Heart left ventricle (tissue), 16 donors: ENCODE measurements around the gene PER2. TPM values are rescaled to one million over a fixed set of nuclear protein-coding genes. Genes with fewer than 3 reads are reported as not detected.

ENCODE experiments used
- ATAC-seq, 4 donors: fragments of 200-7000 bp; cut with Tn5 transposase; one replicate each; pipeline ENCODE4 v1.9.1; 2020 to 2022; ENCODE audit warnings: moderate library complexity in 4 of 4, mild to moderate bottlenecking in 3 of 4, moderate number of reproducible peaks in 1 of 4
- DNase-seq, 5 donors: peaks; one replicate each; pipeline ENCODE4 v3.0.0-alpha.2; 2020
- H3K27ac ChIP-seq, 12 donors: fragments of 200-600 bp; sonication (generic) in 4 of 12; one replicate each; pipeline versions ENCODE4 v1.5.0 to v1.8.0; 2016 to 2022; ENCODE audit warnings: mild to moderate bottlenecking in 2 of 12
- H3K27me3 ChIP-seq, 9 donors: fragments of 200-600 bp; sonication (generic) in 2 of 9; one replicate each; pipeline versions ENCODE4 v1.5.1 to v1.8.0; 2016 to 2022; ENCODE audit warnings: mild to moderate bottlenecking in 3 of 9
- H3K36me3 ChIP-seq, 9 donors: fragments of 200-600 bp; sonication (generic) in 2 of 9; one replicate each; pipeline versions ENCODE4 v1.5.0 to v1.8.0; 2018 to 2022; ENCODE audit warnings: mild to moderate bottlenecking in 2 of 9
- H3K4me1 ChIP-seq, 12 donors: fragments of 200-600 bp; sonication (generic) in 4 of 12; one replicate each; pipeline versions ENCODE4 v1.5.0 to v1.8.0; 2016 to 2022; ENCODE audit warnings: mild to moderate bottlenecking in 3 of 12
- H3K4me3 ChIP-seq, 12 donors: fragments of 200-600 bp; sonication (generic) in 4 of 12; one replicate each; pipeline versions ENCODE4 v1.5.0 to v1.8.0; 2017 to 2022; ENCODE audit warnings: mild to moderate bottlenecking in 9 of 12, moderate library complexity in 4 of 12
- H3K9me3 ChIP-seq, 12 donors: fragments of 200-600 bp; sonication (generic) in 4 of 12; one replicate each; pipeline versions ENCODE4 v1.5.0 to v1.8.0; 2016 to 2022; ENCODE audit warnings: mild to moderate bottlenecking in 1 of 12
- CTCF ChIP-seq, 12 donors: fragments of 200-600 bp; sonication (generic) in 4 of 12; IDR thresholded peaks; one replicate each; pipeline versions ENCODE4 v1.5.0 to v1.8.0; 2018 to 2022; ENCODE audit warnings: antibody characterized with exemption in 12 of 12, mild to moderate bottlenecking in 5 of 12
- POLR2A ChIP-seq, 2 donors: fragments of 450-650 bp; IDR thresholded peaks; one replicate each; pipeline ENCODE4 v1.6.1; 2017; ENCODE audit warnings: antibody characterized with exemption in 2 of 2, mild to moderate bottlenecking in 2 of 2, moderate library complexity in 2 of 2
- WGBS, 4 donors: extraction: QIAGEN DNeasy Blood & Tissue Kit in 2 of 4; methylation state at CpG; one replicate each; pipeline versions ENCODE4 v1.1.5 to v1.1.7; 2013 to 2018; 5-methylcytosine and 5-hydroxymethylcytosine counted together
- intact Hi-C, 10 donors: fragments of 100-400 bp; cut with DNase I; formaldehyde crosslinking; loops; one replicate each; pipeline versions ENCODE4 v1.11.1 to v1.14.2; 2022
- polyA plus RNA-seq, 2 donors: library from polyadenylated mRNA; stranded (reverse); fragments of 200-250 nt; gene quantifications; one replicate each; pipeline ENCODE4 v1.2.3, GENCODE V29; 2013
- total RNA-seq, 9 donors: library from RNA; depleted of rRNA in 2 of 9; stranded (reverse); fragments of >200 nt in 2 of 9; fragmentation: NEBNext Ultra II Directional in 3 of 9; extraction: Animal tissue kit (Norgen Biotek cat#: 25700) in 3 of 9; gene quantifications; one replicate each; pipeline versions ENCODE4 v1.1.0 to v1.2.4, GENCODE V29; 2016 to 2023
- donor health status: ischemic (EF 13 %, LVEDD 7.1; RV severe dilation, severe dysfunction).
- donor health status: healthy with polysubstance abuse.
- donor health status: DM: no; HTN: yes; CAD: no.
- donor health status: DM: no; HTN: no; CAD: no.
- donor health status: ischemic (EF 25% LVEDD 6.9; RV normal size, moderate dysfunction).
- donor health status: ischemic (EF 25% LVEDD 5.7; RV mildly dilated, moderate dysfunction).
- donor health status: healthy.
- donor health status: DM: yes; HTN: yes; CAD: no.
- donor health status: ischemic (EF 35%, LVEDD 5.7; RV mildly dilated, moderate dysfunction).
- donor health status: nonischemic (EF 11% LVEDD 7.7; RV severe dilation, severe dysfunction).
- donor health status: DM: yes; HTN: yes; CAD: no.
- donor health status: PGD.
- donor health status: ischemic (EF 29% LVEDD 5.4; RV normal size, mild dysfunction).
- donor health status: nonischemic (EF 23%, LVEDD 6.1; RV moderate dilation, normal function).

The PER2 gene
- total and polyA plus RNA-seq, 11 donors, result 1.6 to 17.1 (median 4.2) TPM

DNA sequence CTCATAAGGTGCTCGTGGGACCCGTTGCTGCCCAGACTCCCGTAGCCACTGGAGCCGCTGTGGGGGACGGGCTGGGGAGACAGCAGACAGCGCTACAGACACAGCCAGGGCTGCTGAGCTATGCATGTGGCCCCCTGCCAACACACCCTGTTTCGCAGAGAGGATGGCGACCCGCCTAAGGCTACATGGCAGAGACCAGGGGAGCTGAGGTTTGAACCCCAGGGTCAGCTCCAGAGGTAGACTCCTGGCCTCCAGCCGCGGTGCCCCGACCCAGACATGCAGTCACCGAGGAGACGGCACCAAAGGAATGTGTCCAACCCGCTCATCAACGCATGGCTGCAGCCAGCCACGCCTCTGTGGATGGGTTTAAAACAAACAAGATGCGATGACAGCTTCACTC, 27.5 kb downstream of the PER2 start:
- Histone ChIP-seq H3K9me3 (no peaks in the 10 kb centered on the region), H3K36me3 (peaks cover 0 to 91% (median 54%) of the 10 kb centered on the region in 9 donors), H3K27me3 (no peaks in the 10 kb centered on the region), H3K4me3 (no peak overlapping the region), H3K27ac (no peak overlapping the region), H3K4me1 (peaks cover 0 to 38% (median 24%) of the 10 kb centered on the region in 12 donors)
- intact Hi-C loops, result loop anchor here in 7 of 10 donors (5.0 to 10.0 kb wide), 6 partner anchors 96 to 406 kb away; partner anchors contain the start of genes RAMP1 (in 6 of the 7) and ERFE (in 1 of the 7)
- 33 to 59% (median 42%) methylated on average over 17 to 18 of the region's 18 CpGs for WGBS, 4 donors
- TF ChIP-seq CTCF (IDR thresholded peaks at IDR 0.05), result no peak
- no peak for TF ChIP-seq POLR2A (IDR thresholded peaks at IDR 0.05)
- ATAC-seq (peak in 3 of 4 donors; percentile 26 to 43 (median 33)), DNase-seq (peak in 3 of 5 donors; percentile 32 to 63 (median 58))

GRCh38 chr2:238259061-238260020, 29.1 kb downstream of the PER2 start:
- peaks cover 0 to 91% (median 52%) of the 10 kb centered on the region in 9 donors for H3K36me3 ChIP-seq
- intact Hi-C loops, result loop anchor here in 8 of 10 donors (5.0 to 10.0 kb wide), 7 partner anchors 95 to 405 kb away; partner anchors contain the start of genes RAMP1 (in 7 of the 8) and ERFE (in 2 of the 8)
- H3K27me3 ChIP-seq, result no peaks in the 10 kb centered on the region
- no peaks in the 10 kb centered on the region for H3K9me3 ChIP-seq
- H3K4me3 ChIP-seq, result no peak overlapping the region
- peaks cover 0 to 32% (median 21%) of the 10 kb centered on the region in 12 donors for H3K4me1 ChIP-seq
- H3K27ac ChIP-seq, result no peak overlapping the region
- ATAC-seq, result no peak
- DNase-seq, result peak in 2 of 5 donors; percentile 22 to 35
- WGBS, 4 donors, result 86 to 90% (median 88%) methylated on average over 21 of the region's 21 CpGs
- TF ChIP-seq CTCF (IDR thresholded peaks at IDR 0.05), result no peak
- TF ChIP-seq POLR2A (IDR thresholded peaks at IDR 0.05), result no peak

GRCh38 chr2:238257786-238258700, 30.4 kb downstream of the PER2 start:
- Histone ChIP-seq H3K4me1 (peaks cover 0 to 19% (median 9%) of the 10 kb centered on the region in 12 donors), H3K4me3 (no peak overlapping the region), H3K27me3 (no peaks in the 10 kb centered on the region), H3K36me3 (peaks cover 0 to 100% (median 65%) of the 10 kb centered on the region in 9 donors), H3K27ac (no peak overlapping the region), H3K9me3 (no peaks in the 10 kb centered on the region)
- TF ChIP-seq CTCF (IDR thresholded peaks at IDR 0.05), result no peak
- no peak for TF ChIP-seq POLR2A (IDR thresholded peaks at IDR 0.05)
- 90 to 94% (median 93%) methylated on average over 15 of the region's 15 CpGs for WGBS, 4 donors
- intact Hi-C loops, result loop anchor here in 2 of 10 donors (5.0 to 10.0 kb wide), 2 partner anchors 103 to 401 kb away; partner anchors contain the start of genes ERFE (in 1 of the 2) and RAMP1 (in 1 of the 2)
- ATAC-seq (no peak), DNase-seq (peak in 2 of 5 donors; percentile 10 to 36)
